Mammary epithelial cell (primary cell): ENCODE data around the gene MAPK10.

Experiments used
- CTCF ChIP-seq, 2 donors: IDR thresholded peaks in 1 of 2; conservative IDR thresholded peaks in 1 of 2; 2 replicates each; pipeline ENCODE4 v1.5.1; 2011 to 2012; ENCODE audit warnings: inconsistent platforms in 2 of 2, low read length in 2 of 2, mild to moderate bottlenecking in 2 of 2, control low read depth in 1 of 2, low read depth in 1 of 2; ENCODE audit not compliant: insufficient read depth in 1 of 2; ENCODE audit errors: extremely low read depth in 1 of 2
- EZH2 ChIP-seq: IDR thresholded peaks from 2 replicates; pipeline ENCODE4 v1.6.1; 2012; ENCODE audit warnings: low read length, inconsistent platforms, borderline replicate concordance

DNA sequence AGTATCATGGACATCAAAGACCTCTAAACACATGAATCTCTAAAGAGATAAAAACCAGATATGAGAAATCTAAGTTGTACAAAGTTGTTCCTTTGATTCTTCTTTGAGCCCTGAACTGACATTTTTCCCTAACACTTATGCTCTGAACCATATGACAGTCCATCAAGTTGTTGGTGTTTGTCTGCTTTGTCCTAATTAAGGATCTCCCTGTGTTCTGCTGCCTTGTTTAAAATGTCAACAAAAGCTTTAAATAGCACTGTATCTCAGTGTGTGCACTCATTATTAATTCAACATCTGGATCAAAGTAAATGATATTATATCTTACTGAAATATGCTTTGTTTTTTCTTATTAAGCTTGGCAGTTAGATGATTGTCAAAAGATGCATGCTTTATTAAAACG, 321.8 kb downstream of the MAPK10 start:
- no peak for TF ChIP-seq CTCF (conservative IDR thresholded peaks at IDR 0.05 in 1 of 2, IDR thresholded peaks at IDR 0.05 in 1 of 2; ENCODE audit: extremely low read depth in 1 of 2, insufficient read depth in 1 of 2, low read depth in 1 of 2, low read length in 2 of 2)
- no peak for TF ChIP-seq EZH2
